Ishikawa (cell line): ENCODE data around the gene CD68.

Experiments
- CEBPB ChIP-seq: IDR thresholded peaks from 2 replicates; pipeline ENCODE4 v1.6.1; 2012
- CREB1 ChIP-seq: IDR thresholded peaks from 2 replicates; pipeline ENCODE4 v1.6.1; 2012; ENCODE audit warnings: low read depth
- EP300 ChIP-seq: IDR thresholded peaks from 2 replicates; pipeline ENCODE4 v1.6.1; 2012; ENCODE audit warnings: borderline replicate concordance
- FOXM1 ChIP-seq: IDR thresholded peaks from 2 replicates; pipeline ENCODE4 v1.6.1; 2012; ENCODE audit warnings: low read depth, borderline replicate concordance
- MAX ChIP-seq: IDR thresholded peaks from 2 replicates; pipeline ENCODE4 v1.6.1; 2012
- NFIC ChIP-seq: IDR thresholded peaks from 2 replicates; pipeline ENCODE4 v1.6.1; 2012
- RAD21 ChIP-seq: IDR thresholded peaks from 2 replicates; pipeline ENCODE4 v1.6.1; 2012; ENCODE audit warnings: low read depth
- REST ChIP-seq: IDR thresholded peaks from 2 replicates; pipeline ENCODE4 v1.6.1; 2012; ENCODE audit warnings: low read depth, mild to moderate bottlenecking
- TAF1 ChIP-seq: IDR thresholded peaks from 2 replicates; pipeline ENCODE4 v1.6.1; 2012; ENCODE audit warnings: low read depth, mild to moderate bottlenecking
- TCF12 ChIP-seq: IDR thresholded peaks from 2 replicates; pipeline ENCODE4 v1.6.1; 2012; ENCODE audit warnings: low read depth
- TEAD4 ChIP-seq: IDR thresholded peaks from 2 replicates; pipeline ENCODE4 v1.6.1; 2012
- USF1 ChIP-seq: IDR thresholded peaks from 2 replicates; pipeline ENCODE4 v1.6.1; 2012
- YY1 ChIP-seq: IDR thresholded peaks from 2 replicates; pipeline ENCODE4 v1.6.1; 2012; ENCODE audit warnings: low read depth
- ZBTB7A ChIP-seq: IDR thresholded peaks from 2 replicates; pipeline ENCODE4 v1.6.1; 2012; ENCODE audit warnings: low read depth

DNA sequence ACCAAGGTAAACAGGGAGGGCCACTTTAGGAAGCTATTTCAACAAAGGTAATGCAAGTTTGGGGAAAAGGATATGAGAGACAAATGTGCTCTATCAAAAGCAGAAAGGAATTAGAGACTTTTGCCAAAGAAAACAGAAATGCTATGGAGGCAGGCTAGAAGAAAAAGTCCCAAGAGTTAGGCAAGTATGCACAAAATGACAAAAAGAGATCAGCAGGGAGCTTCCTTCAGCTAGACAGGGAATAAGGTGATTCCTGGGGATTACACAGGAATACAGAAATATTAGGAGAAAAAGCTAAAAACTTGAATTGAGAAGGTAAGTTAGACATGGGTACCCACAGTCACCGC is 32.8 kb downstream of the CD68 start:
- no peak for TF ChIP-seq YY1
- TF ChIP-seq RAD21, result no peak
- no peak for TF ChIP-seq TCF12
- TF ChIP-seq CEBPB, result no peak
- no peak for TF ChIP-seq NFIC
- no peak for TF ChIP-seq REST
- no peak for TF ChIP-seq MAX
- no peak for TF ChIP-seq CREB1
- no peak for TF ChIP-seq USF1
- no peak for TF ChIP-seq ZBTB7A
- no peak for TF ChIP-seq TAF1
- TF ChIP-seq FOXM1, result no peak
- no peak for TF ChIP-seq EP300
- no peak for TF ChIP-seq TEAD4
